CD1c-positive myeloid dendritic cell (primary cell): ENCODE data around the gene DHRS7.
A peak's percentile ranks its signal among the peaks of the same experiment; 100 is the strongest.
"Not testable (repeated sequence)": the region's sequence is repeated elsewhere in the genome, so short reads cannot be mapped to it uniquely, and the experiment has no call there.

Experiments used
- DNase-seq: peaks from one replicate; pipeline ENCODE4 v3.0.0-alpha.2; 2016; ENCODE audit errors: extremely low spot score

DHRS7 gene

DNA sequence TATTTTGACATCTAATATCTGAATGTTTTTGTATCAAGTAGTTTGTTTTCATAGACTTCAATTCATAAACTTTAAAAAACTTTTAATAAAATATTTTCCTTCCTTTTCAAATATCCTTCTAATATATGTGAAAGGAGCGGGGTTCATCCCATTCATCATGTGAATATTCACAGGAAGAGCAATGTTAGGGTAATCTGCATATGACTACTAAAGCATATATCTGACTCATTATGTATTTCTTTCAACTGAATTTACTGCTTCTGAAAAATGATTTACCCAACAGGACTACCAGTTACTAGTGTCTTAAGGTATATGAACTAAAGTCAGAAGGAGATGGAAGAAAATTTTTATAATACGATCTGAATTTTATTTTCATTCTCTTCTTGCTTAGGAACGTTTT lies 30.5 kb downstream of the DHRS7 start:
- no peak for DNase-seq

DNA sequence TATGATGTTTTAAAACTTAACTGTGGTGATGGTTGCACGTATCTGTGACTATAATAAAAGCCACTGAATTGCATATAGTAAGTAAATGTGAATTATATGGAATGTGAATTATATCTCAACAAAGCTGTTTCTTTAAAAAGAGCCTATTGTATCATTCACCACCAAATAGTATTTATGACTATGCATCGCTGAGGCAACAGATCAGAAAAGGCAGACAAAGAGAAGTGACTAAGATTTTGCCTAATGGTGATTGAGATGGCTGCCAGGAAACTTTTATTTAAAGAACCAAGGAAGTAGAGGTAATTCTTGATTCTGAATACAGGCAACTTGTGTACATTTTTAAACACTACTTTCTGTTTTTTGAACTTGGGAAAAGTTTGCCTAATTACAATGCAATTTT lies 31.7 kb downstream of the DHRS7 start:
- DNase-seq = no peak

DNA sequence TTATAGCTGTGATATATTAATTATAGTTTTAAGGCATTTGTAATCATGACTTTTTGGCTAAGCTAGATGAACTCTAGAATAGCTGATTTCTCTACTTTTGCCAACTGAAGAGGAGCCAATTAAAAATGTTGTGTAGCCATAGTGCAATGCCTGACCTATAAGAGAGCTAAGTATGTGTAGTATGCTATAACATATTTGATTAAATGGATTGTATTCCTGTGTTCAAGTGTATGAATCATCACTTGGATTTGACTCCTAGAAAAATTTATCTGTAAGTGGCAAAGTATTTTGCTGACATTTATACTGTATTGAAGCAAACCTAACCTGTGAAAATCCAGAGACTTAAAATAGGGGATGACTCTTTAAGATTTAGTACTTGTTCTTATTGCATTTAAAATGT lies 39.3 kb downstream of the DHRS7 start:
- no peak for DNase-seq

DNA sequence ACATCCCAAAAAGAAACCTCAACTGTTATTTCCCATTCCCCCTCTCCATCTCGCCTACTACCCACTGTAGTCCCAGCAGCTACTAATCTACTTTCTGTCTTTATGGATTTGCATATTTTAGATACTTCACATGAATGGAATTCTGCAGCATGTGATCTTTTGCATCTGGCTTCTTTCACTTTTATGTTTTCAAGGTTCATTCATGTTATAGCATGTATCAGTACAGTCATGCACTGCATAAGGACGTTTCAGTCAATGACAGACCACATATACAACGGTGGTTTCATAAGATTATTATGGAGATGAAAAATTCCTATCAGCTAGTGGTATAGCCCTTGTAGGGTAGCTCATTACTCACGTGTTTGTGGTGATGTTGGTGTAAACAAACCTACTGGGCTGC lies 49.0 kb downstream of the DHRS7 start:
- no peak for DNase-seq

DNA sequence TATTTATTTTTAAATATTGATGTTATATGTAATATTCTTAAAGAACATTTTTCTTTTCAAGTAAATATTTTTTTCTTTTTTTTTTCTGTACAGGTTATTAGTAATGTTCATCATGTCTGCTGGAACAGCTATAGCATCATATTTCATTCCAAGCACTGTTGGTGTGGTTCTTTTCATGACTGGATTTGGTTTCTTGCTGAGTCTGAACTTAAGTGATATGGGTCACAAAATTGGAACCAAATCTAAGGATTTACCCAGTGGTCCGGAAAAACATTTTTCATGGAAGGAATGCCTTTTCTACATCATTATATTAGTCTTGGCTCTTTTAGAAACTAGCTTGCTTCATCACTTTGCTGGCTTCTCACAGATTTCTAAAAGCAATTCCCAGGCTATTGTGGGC lies 50.3 kb downstream of the DHRS7 start:
- DNase-seq = no peak

DNA sequence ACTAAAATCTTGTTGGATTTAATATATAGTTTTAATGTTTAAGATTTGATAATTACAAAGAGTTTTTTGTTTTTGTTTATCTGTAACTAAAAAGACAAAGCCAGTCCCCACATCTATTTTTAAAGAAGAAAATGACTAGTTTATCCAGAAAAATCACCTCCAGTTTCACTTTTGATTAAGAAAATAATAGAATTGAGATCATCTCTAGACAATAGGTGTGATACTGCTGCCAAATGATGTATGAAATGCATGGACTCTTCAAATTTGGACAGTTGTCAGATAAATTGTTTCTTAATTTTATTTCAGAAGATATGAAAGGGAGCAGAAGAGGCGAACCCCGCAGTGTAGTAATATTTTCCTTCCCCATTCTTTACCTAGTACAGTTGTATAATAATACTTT lies 53.5 kb downstream of the DHRS7 start:
- DNase-seq = no peak

DNA sequence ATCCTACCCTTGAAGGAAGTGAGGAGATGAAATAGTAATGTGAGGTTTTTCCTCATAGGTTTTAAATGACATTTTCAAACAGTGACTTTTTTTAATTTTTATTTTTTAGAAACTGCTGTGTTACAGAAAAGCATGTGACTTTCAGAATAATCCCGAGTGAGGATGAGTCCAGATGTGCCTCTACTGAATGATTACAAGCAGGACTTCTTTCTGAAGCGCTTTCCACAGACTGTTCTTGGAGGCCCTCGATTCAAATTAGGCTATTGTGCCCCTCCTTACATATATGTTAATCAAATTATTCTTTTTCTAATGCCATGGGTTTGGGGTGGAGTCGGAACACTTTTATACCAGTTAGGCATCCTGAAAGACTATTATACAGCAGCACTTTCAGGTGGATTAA lies 57.7 kb downstream of the DHRS7 start:
- DNase-seq = no peak

DNA sequence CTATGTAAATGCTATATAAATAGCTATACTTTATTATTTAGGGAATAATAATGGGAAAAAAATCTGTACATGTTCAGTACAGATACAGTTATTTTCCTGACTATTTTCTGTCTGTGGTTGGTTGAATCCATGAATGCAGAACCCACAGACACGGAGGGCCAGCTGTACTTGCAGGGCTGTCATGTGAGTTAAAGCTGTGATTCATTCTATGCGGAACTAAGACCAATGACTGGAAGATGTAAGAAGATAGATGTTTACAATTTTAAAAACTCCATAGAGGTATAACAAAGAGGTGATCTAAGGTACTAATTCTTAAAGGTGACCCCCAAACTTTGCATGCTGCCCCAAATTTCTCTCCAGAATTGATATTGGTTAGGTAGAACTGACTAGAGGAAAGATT lies 58.9 kb downstream of the DHRS7 start:
- peak; percentile 67 for DNase-seq

DNA sequence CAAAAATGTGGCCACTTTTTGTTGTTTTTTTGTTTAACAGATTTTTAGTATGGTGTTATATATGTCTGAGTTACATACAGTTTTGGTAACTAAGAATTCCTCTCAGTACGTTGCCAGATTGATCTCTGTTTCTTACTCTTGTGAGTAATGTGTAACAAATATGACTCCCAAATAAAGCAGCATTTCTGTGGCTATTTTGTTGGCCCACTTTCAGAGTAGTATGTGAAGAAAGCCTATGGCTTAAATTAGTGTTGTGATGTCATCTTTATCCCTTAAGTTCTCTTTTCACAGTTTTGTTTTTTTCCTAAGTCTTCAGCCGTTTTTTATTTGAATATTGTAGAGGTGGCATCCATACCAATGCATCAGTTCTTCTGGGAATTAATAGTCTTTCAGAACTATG lies 62.8 kb downstream of the DHRS7 start:
- DNase-seq = peak; percentile 27

DNA sequence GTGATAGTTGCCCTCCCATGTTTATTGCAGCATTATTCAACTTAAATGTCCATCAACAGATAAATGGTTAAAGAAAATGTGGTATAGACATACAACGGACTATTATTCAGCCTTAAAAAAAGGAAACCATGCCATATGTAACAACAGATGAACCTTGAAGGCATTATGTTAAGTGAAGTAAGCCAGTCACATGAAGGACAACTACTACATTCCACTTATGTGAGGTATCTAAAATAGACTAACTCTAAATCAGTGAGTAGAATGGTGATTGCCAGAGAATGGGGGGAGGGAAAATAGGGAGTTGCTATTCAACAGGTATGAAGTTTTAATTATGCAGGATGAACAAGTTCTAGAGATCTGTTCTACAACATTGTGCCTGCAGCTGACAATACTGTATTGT lies 63.4 kb downstream of the DHRS7 start:
- DNase-seq = no peak

DNA sequence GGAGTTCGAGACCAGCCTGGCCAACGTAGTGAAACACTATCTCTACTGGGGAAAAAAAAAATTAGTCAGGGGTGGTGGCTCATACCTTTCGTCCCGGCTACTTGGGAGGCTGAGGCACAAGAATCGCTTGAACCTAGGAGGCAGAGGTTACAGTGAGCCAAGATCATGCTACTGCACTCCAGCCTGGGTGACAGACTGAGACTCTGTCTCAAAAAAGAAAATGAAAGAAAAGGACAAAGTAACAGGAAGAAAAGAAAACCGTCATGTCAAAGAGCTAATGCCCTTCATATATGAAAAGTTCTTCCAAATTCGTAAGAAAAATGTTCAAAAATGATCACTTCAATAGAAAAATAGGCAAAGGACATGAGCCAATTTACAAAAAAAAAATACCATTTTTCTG lies 65.3 kb downstream of the DHRS7 start:
- not testable (repeated sequence) for DNase-seq

DNA sequence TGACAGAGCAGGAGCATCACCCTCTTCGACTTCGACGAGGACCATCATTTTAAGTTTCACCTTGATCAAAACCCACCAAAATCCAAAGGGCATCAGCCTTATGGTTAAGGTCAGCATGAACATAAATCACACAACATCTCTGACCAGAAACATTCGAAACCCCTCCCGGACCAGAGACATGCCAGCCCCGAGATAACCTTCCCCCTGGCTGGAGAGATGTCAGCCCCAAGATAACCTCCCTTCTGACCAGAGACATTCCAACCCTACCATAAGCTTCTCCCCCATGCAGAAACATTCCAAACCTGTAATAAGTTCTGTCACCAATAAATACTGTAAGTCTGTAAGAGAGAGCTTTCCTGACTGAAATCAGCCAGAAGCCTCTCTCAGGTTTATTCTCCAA lies 67.2 kb downstream of the DHRS7 start:
- no peak for DNase-seq

DNA sequence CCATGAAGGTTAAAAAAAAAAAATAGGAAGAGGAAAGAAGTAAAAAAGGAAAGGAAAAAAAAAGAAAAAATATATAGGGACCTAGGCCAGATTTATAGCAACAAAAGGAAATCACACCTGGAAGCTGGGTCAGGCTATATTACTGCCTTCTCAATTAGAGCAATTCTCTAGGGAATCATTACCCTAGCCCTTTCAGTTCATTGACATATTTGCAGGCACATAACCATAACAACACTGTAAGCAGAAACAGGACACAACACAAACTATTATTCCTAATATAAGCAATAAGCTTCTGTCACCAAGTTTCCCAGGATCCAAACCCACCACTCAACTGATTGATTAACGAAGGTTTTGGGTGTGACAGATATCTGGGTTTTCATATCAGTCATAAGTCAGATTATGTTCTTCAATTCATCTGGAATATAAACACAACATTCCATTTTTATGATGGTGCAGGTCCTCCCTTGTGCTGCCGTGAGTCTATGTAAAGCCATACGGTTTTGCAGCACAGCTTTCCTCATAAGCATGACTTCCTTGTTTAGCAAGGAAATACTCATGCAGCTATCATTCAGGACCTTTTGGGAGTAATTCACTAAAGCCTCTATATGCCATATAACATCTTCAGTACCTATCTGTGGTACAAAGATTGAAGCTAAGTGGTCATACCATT lies 69.3 kb downstream of the DHRS7 start:
- no peak for DNase-seq

DNA sequence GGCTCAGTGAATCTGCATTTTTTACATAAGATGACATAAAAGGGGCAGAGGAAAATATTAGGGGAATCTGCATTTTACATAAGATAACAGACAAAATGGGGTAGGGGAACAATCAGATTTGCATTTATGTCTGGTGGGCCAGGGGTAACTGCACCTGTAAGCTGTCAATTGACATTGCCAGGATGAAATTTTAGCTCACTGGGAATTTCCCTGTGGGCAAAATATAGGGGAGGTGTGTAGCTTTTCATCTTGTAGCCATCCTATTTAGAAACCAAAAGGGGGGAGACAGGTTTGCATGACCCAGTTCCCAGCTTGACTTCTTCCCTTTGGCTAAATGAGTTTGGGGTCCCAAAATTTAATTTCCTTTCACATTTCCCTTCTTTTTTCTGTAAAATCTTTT lies 70.0 kb downstream of the DHRS7 start:
- no peak for DNase-seq

DNA sequence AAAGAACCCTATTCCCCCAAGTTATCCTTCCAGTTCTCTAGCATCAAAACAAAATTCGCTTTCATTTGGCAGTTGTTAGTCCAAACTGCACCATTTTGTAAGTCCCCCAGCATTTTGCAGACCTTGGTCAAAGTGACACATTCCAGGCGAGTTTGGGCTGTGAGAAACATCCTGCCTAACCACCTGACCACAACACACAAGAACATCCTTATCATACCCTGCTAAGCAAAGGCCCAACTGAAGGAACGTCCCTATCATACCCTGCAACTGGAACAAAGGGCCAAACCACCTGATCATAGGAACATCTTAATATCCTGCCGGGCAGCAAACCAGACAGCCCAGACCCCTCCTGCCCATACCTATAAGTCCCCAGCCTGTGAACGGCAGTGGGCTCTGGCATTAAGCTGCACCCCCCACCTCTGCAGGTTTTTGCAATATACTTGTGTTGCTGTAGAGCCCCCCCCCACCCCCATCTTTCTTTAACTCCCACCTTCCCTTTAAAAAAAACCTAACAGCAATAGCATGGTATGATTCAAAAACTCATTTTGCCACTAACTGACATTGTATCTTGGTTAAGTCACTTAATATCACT lies 70.8 kb downstream of the DHRS7 start:
- DNase-seq = no peak
